Caco-2 (cell line): ENCODE data around the gene DAW1. TPM values are rescaled to one million over a fixed set of nuclear protein-coding genes. Genes with fewer than 3 reads are reported as not detected.

Experiments
- BruUV-seq: library from RNA; stranded (reverse); fragments of 400-500 nt; replicated peaks from 2 replicates; lab custom pipeline; 2021; lab: Mats Ljungman, UMichigan
- CTCF ChIA-PET: fragments of 300-600 bp; sonication (Branson Sonifier 250); formaldehyde crosslinking; loops from one replicate; lab custom pipeline; 2022; ENCODE audit warnings: antibody characterized with exemption; lab: Charles Lee
- POLR2A ChIA-PET: fragments of 300-600 bp; sonication (Branson Sonifier 250); formaldehyde crosslinking; loops from one replicate; lab custom pipeline; 2022; ENCODE audit warnings: antibody characterized with exemption; lab: Charles Lee
- DNase-seq, 2 experiments: peaks; one replicate each; pipeline versions ENCODE4 v3.0.0 to v3.0.0-alpha.2; 2020 to 2022
- H3K27me3 ChIP-seq: replicated peaks from 2 replicates; pipeline ENCODE4 v1.6.0; 2011; ENCODE audit warnings: low read length; ENCODE audit not compliant: control insufficient read depth, insufficient read depth
- H3K36me3 ChIP-seq: 2 replicates; pipeline ENCODE4 v1.5.1; 2011; ENCODE audit warnings: low read length; ENCODE audit not compliant: control insufficient read depth, insufficient read depth
- H3K4me1 ChIP-seq: fragments of 250-450 bp; sonication (Bioruptor Pico); 2 replicates; pipeline ENCODE4 v1.5.1; 2020; ENCODE audit warnings: mild to moderate bottlenecking
- H3K4me3 ChIP-seq: 2 replicates; pipeline ENCODE4 v1.5.1; 2011; ENCODE audit warnings: low read depth, mild to moderate bottlenecking, control low read depth, low read length
- H3K9me3 ChIP-seq: fragments of 250-450 bp; sonication (Bioruptor Pico); 2 replicates; pipeline ENCODE4 v1.5.1; 2020; ENCODE audit warnings: mild to moderate bottlenecking, moderate library complexity
- H3K27ac Mint-ChIP-seq: one replicate; pipeline ENCODE4 v1.8.0; 2022; ENCODE audit warnings: mixed read lengths; ENCODE audit not compliant: unreplicated experiment
- H3K27me3 Mint-ChIP-seq: one replicate; pipeline ENCODE4 v1.8.0; 2022; ENCODE audit warnings: mixed read lengths; ENCODE audit not compliant: insufficient read depth, unreplicated experiment
- H3K36me3 Mint-ChIP-seq: one replicate; pipeline ENCODE4 v1.8.0; 2022; ENCODE audit warnings: mild to moderate bottlenecking, mixed read lengths; ENCODE audit not compliant: insufficient read depth, unreplicated experiment
- H3K4me1 Mint-ChIP-seq: one replicate; pipeline ENCODE4 v1.8.0; 2022; ENCODE audit warnings: low read depth, mixed read lengths; ENCODE audit not compliant: unreplicated experiment
- H3K4me3 Mint-ChIP-seq: one replicate; pipeline ENCODE4 v1.8.0; 2022; ENCODE audit warnings: mild to moderate bottlenecking, moderate library complexity, mixed read lengths; ENCODE audit not compliant: unreplicated experiment
- H3K9me3 Mint-ChIP-seq: one replicate; pipeline ENCODE4 v1.8.0; 2022; ENCODE audit warnings: mixed read lengths; ENCODE audit not compliant: unreplicated experiment
- intact Hi-C: fragments of 100-400 bp; cut with micrococcal nuclease; formaldehyde crosslinking; loops from one replicate; pipeline ENCODE4 v1.10.0; 2022; ENCODE audit not compliant: unreplicated experiment
- total RNA-seq: library from RNA; stranded (reverse); gene quantifications from 2 replicates; pipeline ENCODE4 v1.2.3, GENCODE V29; 2022
- TF ChIP-seq, protein P1 (sequence below), 2 experiments: fragments of 200-600 bp in 1 of 2; IDR thresholded peaks; 1 replicate in 1 of 2; 2 replicates in 1 of 2; pipeline versions ENCODE4 v1.5.1 to v1.8.0; 2011 to 2022; ENCODE audit warnings: antibody characterized with exemption in 1 of 2, control low read depth in 1 of 2, inconsistent platforms in 1 of 2, low read depth in 1 of 2, low read length in 1 of 2, mild to moderate bottlenecking in 1 of 2, moderate library complexity in 1 of 2; ENCODE audit not compliant: insufficient read depth in 1 of 2, severe bottlenecking in 1 of 2, unreplicated experiment in 1 of 2

The DAW1 gene
- total RNA-seq, 1 experiment from 2014 or later: 6.6 TPM

DNA sequence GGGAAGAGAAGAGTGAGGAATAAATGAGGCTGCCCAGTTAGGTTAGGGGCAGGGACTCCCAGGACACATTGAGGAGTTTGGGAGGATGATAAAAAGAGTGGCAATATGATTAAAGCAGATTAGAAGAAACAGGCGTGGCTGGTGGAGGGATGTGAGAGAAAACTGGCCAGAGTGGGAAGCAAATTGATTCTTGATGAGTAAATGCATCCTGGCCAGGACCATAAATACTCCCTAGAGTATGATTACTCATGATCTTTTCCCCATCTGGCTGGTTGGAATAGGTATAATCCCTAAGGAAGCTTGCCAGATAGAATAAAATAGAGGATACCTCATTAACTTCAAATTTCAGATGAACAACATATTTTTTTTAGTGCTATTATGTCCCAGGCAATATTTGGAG, 21.5 kb upstream of the DAW1 start:
- Mint-ChIP-seq H3K9me3 (peaks cover 13% of the 10 kb centered on the region), H3K36me3 (no peaks in the 10 kb centered on the region), H3K4me3 (no peak overlapping the region), H3K4me1 (peaks cover 14% of the 10 kb centered on the region), H3K27me3 (no peaks in the 10 kb centered on the region), H3K27ac (no peak overlapping the region)
- no TSS peak for BruUV-seq
- Histone ChIP-seq H3K4me3 (no peak overlapping the region), H3K27me3 (no peaks in the 10 kb centered on the region), H3K4me1 (peaks cover 4% of the 10 kb centered on the region; the same call in 1 of the 2 replicates), H3K36me3 (no peaks in the 10 kb centered on the region), H3K9me3 (no peaks in the 10 kb centered on the region)
- DNase-seq: no peak
- TF ChIP-seq, protein P1, sequence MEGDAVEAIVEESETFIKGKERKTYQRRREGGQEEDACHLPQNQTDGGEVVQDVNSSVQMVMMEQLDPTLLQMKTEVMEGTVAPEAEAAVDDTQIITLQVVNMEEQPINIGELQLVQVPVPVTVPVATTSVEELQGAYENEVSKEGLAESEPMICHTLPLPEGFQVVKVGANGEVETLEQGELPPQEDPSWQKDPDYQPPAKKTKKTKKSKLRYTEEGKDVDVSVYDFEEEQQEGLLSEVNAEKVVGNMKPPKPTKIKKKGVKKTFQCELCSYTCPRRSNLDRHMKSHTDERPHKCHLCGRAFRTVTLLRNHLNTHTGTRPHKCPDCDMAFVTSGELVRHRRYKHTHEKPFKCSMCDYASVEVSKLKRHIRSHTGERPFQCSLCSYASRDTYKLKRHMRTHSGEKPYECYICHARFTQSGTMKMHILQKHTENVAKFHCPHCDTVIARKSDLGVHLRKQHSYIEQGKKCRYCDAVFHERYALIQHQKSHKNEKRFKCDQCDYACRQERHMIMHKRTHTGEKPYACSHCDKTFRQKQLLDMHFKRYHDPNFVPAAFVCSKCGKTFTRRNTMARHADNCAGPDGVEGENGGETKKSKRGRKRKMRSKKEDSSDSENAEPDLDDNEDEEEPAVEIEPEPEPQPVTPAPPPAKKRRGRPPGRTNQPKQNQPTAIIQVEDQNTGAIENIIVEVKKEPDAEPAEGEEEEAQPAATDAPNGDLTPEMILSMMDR (IDR thresholded peaks at IDR 0.05; ENCODE audit: insufficient read depth in 1 of 2, low read depth in 1 of 2, low read length in 1 of 2, severe bottlenecking in 1 of 2, unreplicated experiment in 1 of 2): no peak
- intact Hi-C loops: no loop called here
- CTCF ChIA-PET: no interaction called here
- POLR2A ChIA-PET: no interaction called here

DNA sequence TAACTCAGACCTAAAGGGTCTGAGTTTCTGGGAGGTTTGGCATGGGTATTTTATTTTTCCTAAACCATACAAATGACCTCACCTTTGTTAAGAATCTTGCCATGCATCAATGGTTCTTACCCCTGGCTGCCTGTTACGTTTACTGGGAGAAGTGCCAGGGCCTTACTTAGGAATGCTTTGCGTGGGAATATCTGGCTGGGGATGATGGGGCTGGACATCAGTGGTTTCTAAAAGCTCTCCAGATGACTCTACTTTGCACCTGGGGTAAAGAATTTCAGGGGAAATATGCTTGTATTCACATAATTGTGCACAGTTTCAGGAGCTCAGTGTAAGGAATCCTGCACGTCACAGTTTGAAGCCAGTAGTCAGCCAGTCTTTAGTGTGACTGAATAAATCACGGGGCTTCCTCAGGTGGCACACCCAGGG, 18.2 kb upstream of the DAW1 start:
- Mint-ChIP-seq H3K36me3 (no peaks in the 10 kb centered on the region), H3K27me3 (no peaks in the 10 kb centered on the region), H3K9me3 (peaks cover 3% of the 10 kb centered on the region), H3K27ac (no peak overlapping the region), H3K4me3 (no peak overlapping the region), H3K4me1 (peaks cover 6% of the 10 kb centered on the region)
- no peaks in the 10 kb centered on the region for H3K27me3 ChIP-seq
- H3K4me1 ChIP-seq: peaks cover 4% of the 10 kb centered on the region; the same call in 1 of the 2 replicates
- no peak for DNase-seq
- ChIA-PET CTCF (no interaction called here), POLR2A (no interaction called here)
- no peaks in the 10 kb centered on the region for H3K9me3 ChIP-seq
- no TSS peak for BruUV-seq
- TF ChIP-seq, protein P1 (IDR thresholded peaks at IDR 0.05; ENCODE audit: insufficient read depth in 1 of 2, low read depth in 1 of 2, low read length in 1 of 2, severe bottlenecking in 1 of 2, unreplicated experiment in 1 of 2): no peak
- H3K4me3 ChIP-seq: no peak overlapping the region
- intact Hi-C loops: no loop called here
- no peaks in the 10 kb centered on the region for H3K36me3 ChIP-seq

DNA sequence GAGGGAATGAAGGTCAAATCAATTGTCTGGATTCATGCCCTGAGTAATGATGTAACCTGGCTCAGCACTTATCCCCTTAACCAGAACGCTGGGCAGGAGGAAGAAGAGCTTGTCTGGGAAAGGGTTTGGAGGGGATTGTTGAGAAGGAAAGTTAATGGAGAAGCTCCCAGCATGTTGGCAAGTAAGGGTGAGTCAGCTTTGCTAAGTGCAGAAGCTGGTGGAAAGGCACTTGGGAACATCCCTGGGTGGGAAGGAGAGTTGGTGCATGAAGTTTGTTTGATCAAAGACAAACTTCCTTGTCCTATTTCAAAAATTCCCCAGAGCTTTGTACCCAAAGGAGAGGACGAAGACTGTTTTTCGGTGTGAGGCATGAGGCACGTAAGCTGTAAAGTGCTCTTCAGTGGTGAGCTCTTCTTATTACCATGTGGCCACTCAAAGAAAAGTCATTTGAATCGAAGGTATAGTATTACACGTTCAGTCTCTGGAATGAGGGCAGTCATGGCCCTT, 17.6 kb upstream of the DAW1 start:
- no peaks in the 10 kb centered on the region for H3K36me3 Mint-ChIP-seq

More for the DNA sequence above, 17.6 kb upstream of the DAW1 start:
- no peaks in the 10 kb centered on the region for H3K27me3 Mint-ChIP-seq
- no peak for DNase-seq
- TF ChIP-seq, protein P1 (IDR thresholded peaks at IDR 0.05; ENCODE audit: insufficient read depth in 1 of 2, low read depth in 1 of 2, low read length in 1 of 2, severe bottlenecking in 1 of 2, unreplicated experiment in 1 of 2): no peak
- BruUV-seq: no TSS peak
- Histone ChIP-seq H3K4me1 (no peaks in the 10 kb centered on the region), H3K36me3 (no peaks in the 10 kb centered on the region), H3K27me3 (no peaks in the 10 kb centered on the region), H3K9me3 (no peaks in the 10 kb centered on the region), H3K4me3 (no peak overlapping the region)
- ChIA-PET POLR2A (no interaction called here), CTCF (no interaction called here)
- no peak overlapping the region for H3K4me3 Mint-ChIP-seq
- no peak overlapping the region for H3K27ac Mint-ChIP-seq
- peaks cover under 1% of the 10 kb centered on the region for H3K4me1 Mint-ChIP-seq
- intact Hi-C loops: no loop called here
- no peaks in the 10 kb centered on the region for H3K9me3 Mint-ChIP-seq
